B cell (primary cell): Measurements from ENCODE around the gene PRR18. TPM values are rescaled to one million over a fixed set of nuclear protein-coding genes. Genes with fewer than 3 reads are reported as not detected.
A peak's percentile ranks its signal among the peaks of the same experiment; 100 is the strongest.

Experiments
- ATAC-seq: fragments of 200-7000 bp; cut with Tn5 transposase; one replicate; pipeline ENCODE4 v1.10.0; 2021; ENCODE audit warnings: low read depth, mild to moderate bottlenecking, moderate number of reproducible peaks, moderate library complexity
- CTCF ChIA-PET: fragments of 350-600 bp; sonication (Branson Sonifier 250); formaldehyde crosslinking; loops from one replicate; lab custom pipeline; 2021; ENCODE audit warnings: antibody characterized with exemption, inconsistent platforms; lab: Charles Lee
- POLR2A ChIA-PET: fragments of 350-600 bp; sonication (Branson Sonifier 250); formaldehyde crosslinking; loops from one replicate; lab custom pipeline; 2021; ENCODE audit warnings: antibody characterized with exemption; lab: Charles Lee
- DNase-seq: peaks from one replicate; pipeline ENCODE4 v3.0.0; 2013
- H2AFZ ChIP-seq: 2 replicates; pipeline ENCODE4 v1.6.1; 2012; ENCODE audit warnings: mild to moderate bottlenecking, low read depth, low read length; ENCODE audit not compliant: insufficient read depth, poor library complexity, severe bottlenecking
- H3K27ac ChIP-seq, 2 donors: 1 replicate in 1 of 2; 2 replicates in 1 of 2; pipeline ENCODE4 v1.5.1; 2012 to 2013; ENCODE audit warnings: low read length in 2 of 2, mild to moderate bottlenecking in 2 of 2, moderate library complexity in 1 of 2
- H3K27me3 ChIP-seq, 4 experiments: fragments of 200-600 bp in 1 of 4; sonication (generic) in 1 of 4; replicated peaks in 1 of 4; 1 replicate in 2 of 4; 2 replicates in 2 of 4; pipeline versions ENCODE4 v1.6.1 to v1.7.0; 2013 to 2016; ENCODE audit warnings: low read length in 3 of 4, mild to moderate bottlenecking in 2 of 4, mixed read lengths in 1 of 4, moderate library complexity in 1 of 4; ENCODE audit not compliant: insufficient read depth in 4 of 4, control insufficient read depth in 3 of 4; ENCODE audit errors: control extremely low read depth in 1 of 4
- H3K36me3 ChIP-seq, 2 experiments: replicated peaks in 1 of 2; 1 replicate in 1 of 2; 2 replicates in 1 of 2; pipeline versions ENCODE4 v1.6.1 to v1.7.1; 2013; ENCODE audit warnings: low read length in 1 of 2; ENCODE audit not compliant: insufficient read depth in 2 of 2, control insufficient read depth in 1 of 2; ENCODE audit errors: control extremely low read depth in 1 of 2, extremely low read depth in 1 of 2
- H3K4me1 ChIP-seq, 2 donors: fragments of 200-600 bp in 1 of 2; sonication (generic) in 1 of 2; 1 replicate in 1 of 2; 2 replicates in 1 of 2; pipeline versions ENCODE4 v1.5.1 to v1.6.1; 2013 to 2017; ENCODE audit warnings: low read length in 2 of 2; ENCODE audit not compliant: control insufficient read depth in 2 of 2, insufficient read depth in 2 of 2
- H3K4me2 ChIP-seq: replicated peaks from 2 replicates; pipeline ENCODE3; 2012; ENCODE audit warnings: mild to moderate bottlenecking, low read depth, low read length; ENCODE audit not compliant: poor library complexity, severe bottlenecking
- H3K4me3 ChIP-seq, 5 experiments: fragments of 200-600 bp in 1 of 5; sonication (generic) in 1 of 5; 1 replicate in 3 of 5; 2 replicates in 2 of 5; pipeline versions ENCODE4 v1.5.1 to v1.7.0; 2011 to 2016; ENCODE audit warnings: low read length in 4 of 5, mild to moderate bottlenecking in 4 of 5, low read depth in 2 of 5, control low read depth in 1 of 5, moderate library complexity in 1 of 5; ENCODE audit not compliant: insufficient read depth in 1 of 5; ENCODE audit errors: control extremely low read depth in 1 of 5, extremely low read depth in 1 of 5
- H3K79me2 ChIP-seq: fragments of 200-600 bp; sonication (generic); one replicate; pipeline ENCODE4 v1.6.0; 2016; ENCODE audit warnings: low read length; ENCODE audit not compliant: control insufficient read depth, insufficient read depth
- H3K9ac ChIP-seq: fragments of 200-600 bp; sonication (generic); 2 replicates; pipeline ENCODE4 v1.6.1; 2017; ENCODE audit warnings: mild to moderate bottlenecking, low read length, moderate library complexity
- H3K9me3 ChIP-seq, 3 donors: one replicate each; pipeline versions ENCODE4 v1.6.1 to v1.7.1; 2013; ENCODE audit warnings: low read length in 2 of 3; ENCODE audit not compliant: control insufficient read depth in 2 of 3, insufficient read depth in 1 of 3; ENCODE audit errors: control extremely low read depth in 1 of 3
- H4K20me1 ChIP-seq: 2 replicates; pipeline ENCODE4 v1.6.0; 2012; ENCODE audit warnings: mild to moderate bottlenecking, low read length; ENCODE audit not compliant: insufficient read depth, control insufficient read depth, poor library complexity, severe bottlenecking
- H3K27ac Mint-ChIP-seq: one replicate; pipeline ENCODE4 v1.8.0; 2021; ENCODE audit warnings: mixed read lengths
- H3K27me3 Mint-ChIP-seq: one replicate; pipeline ENCODE4 v1.8.0; 2021; ENCODE audit warnings: mixed read lengths
- H3K4me1 Mint-ChIP-seq: one replicate; pipeline ENCODE4 v1.8.0; 2021; ENCODE audit warnings: mixed read lengths
- H3K4me3 Mint-ChIP-seq: one replicate; pipeline ENCODE4 v1.8.0; 2021; ENCODE audit warnings: mixed read lengths
- H3K9me3 Mint-ChIP-seq: one replicate; pipeline ENCODE4 v1.8.0; 2022; ENCODE audit warnings: mixed read lengths; ENCODE audit not compliant: insufficient read depth
- EZH2 ChIP-seq: IDR thresholded peaks from 2 replicates; pipeline ENCODE4 v1.6.1; 2012; ENCODE audit warnings: borderline replicate concordance, low read depth, mild to moderate bottlenecking, moderate library complexity, low read length; ENCODE audit not compliant: insufficient read depth, poor library complexity, severe bottlenecking
- WGBS: methylation state at CpG from one replicate; pipeline ENCODE4 v1.1.5; 2013; ENCODE audit warnings: missing lambda C conversion rate; ENCODE audit not compliant: insufficient coverage; 5-methylcytosine and 5-hydroxymethylcytosine counted together
- intact Hi-C: fragments of 100-400 bp; cut with micrococcal nuclease; formaldehyde crosslinking; loops from one replicate; pipeline ENCODE4 v1.10.0; 2022
- polyA plus RNA-seq: library from polyadenylated mRNA; depleted of rRNA; stranded (reverse); fragments of >200 nt; gene quantifications from 2 replicates; pipeline ENCODE4 v1.2.3, GENCODE V29; 2012
- total RNA-seq, 2 donors: library from RNA; stranded (reverse); fragments of 120-200 nt in 1 of 2; gene quantifications; 1 replicate in 1 of 2; 2 replicates in 1 of 2; pipeline versions ENCODE4 v1.2.3 to v1.2.4, GENCODE V29; 2013 to 2022
- TF ChIP-seq, protein P1 (sequence below): fragments of 200-600 bp; IDR thresholded peaks from one replicate; pipeline ENCODE4 v1.8.0; 2022; ENCODE audit warnings: antibody characterized with exemption, mild to moderate bottlenecking

Gene PRR18
- total and polyA plus RNA-seq, 2 donors (not counting 1 experiment from before 2014, with no cell fraction given) = not detected

DNA sequence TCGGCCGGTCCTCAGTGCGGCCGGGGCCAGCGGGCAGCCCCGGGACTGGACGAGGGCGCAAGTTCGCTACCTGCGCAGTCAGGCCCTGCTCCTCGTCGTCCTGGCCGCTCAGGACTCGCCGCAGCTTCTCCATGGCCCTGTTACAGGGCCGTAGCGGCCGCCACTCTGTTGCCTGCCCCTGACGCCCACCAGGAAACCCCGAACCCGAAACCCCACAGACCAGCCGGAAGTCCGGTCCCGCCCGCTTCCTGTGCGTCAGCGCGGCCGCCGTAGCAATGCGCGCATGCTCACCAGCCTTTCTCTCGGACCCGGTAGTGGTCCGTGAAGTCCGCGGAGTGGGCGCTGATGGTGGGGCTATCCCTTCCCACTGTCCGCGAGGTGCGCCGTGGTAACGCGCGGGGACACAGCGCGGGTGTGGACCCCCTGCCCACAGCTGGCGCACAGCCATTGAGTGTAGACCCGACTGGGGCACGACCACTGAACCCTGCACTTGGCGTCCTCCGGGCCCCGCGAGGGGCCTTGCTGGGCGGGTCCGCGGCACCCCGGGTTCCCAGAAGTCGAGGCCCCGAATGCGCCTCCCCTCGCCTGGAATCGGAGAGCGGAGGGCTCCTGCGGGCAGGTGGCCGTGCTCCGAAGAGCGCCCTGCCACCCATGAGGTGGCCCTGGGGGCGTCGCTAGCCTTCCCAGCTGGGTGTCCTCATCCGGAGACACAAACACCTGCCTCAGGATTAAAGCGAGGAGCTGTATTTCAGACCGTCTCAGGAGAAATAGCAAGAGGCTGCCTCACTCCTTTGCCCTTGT is 34.4 kb upstream of the PRR18 start, which contains the start of gene SFT2D1:
Gene SFT2D1 (minus strand): TSS at position 197 of the 801 bp plus-strand sequence. CDS start 64 bp downstream, at position 133.
- DNase-seq = peak; percentile 89
- H3K4me3 ChIP-seq = peak within 1 kb of the TSS; percentile 91 to 100 (median 97)
- intact Hi-C loops = loop anchor here (1.0 to 5.0 kb wide), 7 partner anchors 10 to 615 kb away; partner anchors contain the start of genes RNASET2 and RPS6KA2
- H3K27me3 ChIP-seq = no peaks in the 10 kb centered on the region
- H3K4me2 ChIP-seq = peak within 1 kb of the TSS; percentile 96
- peaks cover 53% of the 10 kb centered on the region for H3K79me2 ChIP-seq
- peaks cover 30% of the 10 kb centered on the region for H4K20me1 ChIP-seq
- ChIA-PET POLR2A (interaction anchor here (0.9 to 1.2 kb wide), 4 partner anchors 9 to 41 kb away, joined by 3 to 7 read pairs (median 5); no protein-coding TSS in a partner anchor), CTCF (interaction anchor here (1.0 to 3.7 kb wide), 3 partner anchors 10 to 58 kb away, joined by 3 to 27 read pairs (median 4); no protein-coding TSS in a partner anchor)
- ATAC-seq = peak; percentile 79
- no peaks in the 10 kb centered on the region for H3K9me3 ChIP-seq
- Mint-ChIP-seq H3K9me3 (no peaks in the 10 kb centered on the region), H3K4me1 (peaks cover 17% of the 10 kb centered on the region), H3K4me3 (peak within 1 kb of the TSS; percentile 90), H3K27ac (peak within 1 kb of the TSS; percentile 97), H3K27me3 (no peaks in the 10 kb centered on the region)
- H3K27ac ChIP-seq = peak within 1 kb of the TSS; percentile 99 to 100
- H3K4me1 ChIP-seq = peaks cover 34 to 44% of the 10 kb centered on the region in 2 donors
- WGBS = under 1% methylated on average over 72 of the region's 73 CpGs
- no peak for TF ChIP-seq EZH2
- TF ChIP-seq, protein P1, sequence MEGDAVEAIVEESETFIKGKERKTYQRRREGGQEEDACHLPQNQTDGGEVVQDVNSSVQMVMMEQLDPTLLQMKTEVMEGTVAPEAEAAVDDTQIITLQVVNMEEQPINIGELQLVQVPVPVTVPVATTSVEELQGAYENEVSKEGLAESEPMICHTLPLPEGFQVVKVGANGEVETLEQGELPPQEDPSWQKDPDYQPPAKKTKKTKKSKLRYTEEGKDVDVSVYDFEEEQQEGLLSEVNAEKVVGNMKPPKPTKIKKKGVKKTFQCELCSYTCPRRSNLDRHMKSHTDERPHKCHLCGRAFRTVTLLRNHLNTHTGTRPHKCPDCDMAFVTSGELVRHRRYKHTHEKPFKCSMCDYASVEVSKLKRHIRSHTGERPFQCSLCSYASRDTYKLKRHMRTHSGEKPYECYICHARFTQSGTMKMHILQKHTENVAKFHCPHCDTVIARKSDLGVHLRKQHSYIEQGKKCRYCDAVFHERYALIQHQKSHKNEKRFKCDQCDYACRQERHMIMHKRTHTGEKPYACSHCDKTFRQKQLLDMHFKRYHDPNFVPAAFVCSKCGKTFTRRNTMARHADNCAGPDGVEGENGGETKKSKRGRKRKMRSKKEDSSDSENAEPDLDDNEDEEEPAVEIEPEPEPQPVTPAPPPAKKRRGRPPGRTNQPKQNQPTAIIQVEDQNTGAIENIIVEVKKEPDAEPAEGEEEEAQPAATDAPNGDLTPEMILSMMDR = no peak
- peaks cover 8 to 26% of the 10 kb centered on the region in 2 experiments for H3K36me3 ChIP-seq
- peak within 1 kb of the TSS; percentile 99 for H3K9ac ChIP-seq
- peak within 1 kb of the TSS; percentile 72 for H2AFZ ChIP-seq
